Measurements from ENCODE around the gene CFAP65. TPM values are rescaled to one million over a fixed set of nuclear protein-coding genes. Genes with fewer than 3 reads are reported as not detected.

The CFAP65 gene
- total RNA-seq, 6 experiments from 2014 or later = not detected

GRCh38 chr2:218988650-218989049 is 52.7 kb downstream of the CFAP65 start:
- H3K4me1 Mint-ChIP-seq (ENCODE audit: low read depth) = no peaks in the 10 kb centered on the region
- no peaks in the 10 kb centered on the region for H3K9me3 Mint-ChIP-seq
- no peak for TF ChIP-seq CTCF (IDR thresholded peaks at IDR 0.05)
- peaks cover 65% of the 10 kb centered on the region for H3K27me3 Mint-ChIP-seq (ENCODE audit: insufficient read depth)
- no peaks in the 10 kb centered on the region; the same call in 1 of the 2 replicates for H3K36me3 Mint-ChIP-seq (ENCODE audit: low read depth)
- DNase-seq = no peak
- no peak overlapping the region for H3K27ac Mint-ChIP-seq
- H3K4me3 Mint-ChIP-seq = no peak overlapping the region

- Mint-ChIP-seq H3K4me1 (ENCODE audit: low read depth) (no peaks in the 10 kb centered on the region), H3K4me3 (no peak overlapping the region), H3K36me3 (ENCODE audit: low read depth) (no peaks in the 10 kb centered on the region; the same call in 1 of the 2 replicates), H3K27ac (no peak overlapping the region), H3K27me3 (ENCODE audit: insufficient read depth) (peaks cover 70% of the 10 kb centered on the region), H3K9me3 (no peaks in the 10 kb centered on the region)
- no peak for TF ChIP-seq CTCF (IDR thresholded peaks at IDR 0.05)
- no peak for DNase-seq
Observed at GRCh38 chr2:218988164-218988563, 53.2 kb downstream of the CFAP65 start.

GRCh38 chr2:218986148-218986761 is 55.1 kb downstream of the CFAP65 start:
- no peaks in the 10 kb centered on the region for H3K36me3 Mint-ChIP-seq (ENCODE audit: low read depth)
- no peak for DNase-seq
- H3K4me3 Mint-ChIP-seq = no peak overlapping the region
- no peak overlapping the region for H3K27ac Mint-ChIP-seq
- TF ChIP-seq CTCF (IDR thresholded peaks at IDR 0.05) = no peak
- peaks cover 68% of the 10 kb centered on the region for H3K27me3 Mint-ChIP-seq (ENCODE audit: insufficient read depth)
- H3K9me3 Mint-ChIP-seq = no peaks in the 10 kb centered on the region
- peaks cover 1% of the 10 kb centered on the region for H3K4me1 Mint-ChIP-seq (ENCODE audit: low read depth)

GRCh38 chr2:218985325-218986091 is 55.8 kb downstream of the CFAP65 start:
- Mint-ChIP-seq H3K4me1 (ENCODE audit: low read depth) (peaks cover 6% of the 10 kb centered on the region), H3K27me3 (ENCODE audit: insufficient read depth) (peaks cover 65% of the 10 kb centered on the region), H3K9me3 (no peaks in the 10 kb centered on the region), H3K36me3 (ENCODE audit: low read depth) (no peaks in the 10 kb centered on the region), H3K4me3 (no peak overlapping the region), H3K27ac (no peak overlapping the region)
- DNase-seq = no peak
- no peak for TF ChIP-seq CTCF (IDR thresholded peaks at IDR 0.05)

GRCh38 chr2:218985021-218985324 is 56.3 kb downstream of the CFAP65 start, which contains the start of gene FEV:
Gene FEV (minus strand): TSS chr2:218985184. CDS start chr2:218985075, 109 bp downstream.
- H3K27me3 Mint-ChIP-seq (ENCODE audit: insufficient read depth) = peaks cover 62% of the 10 kb centered on the region
- H3K27ac Mint-ChIP-seq = no peak within 1 kb of the TSS
- H3K4me3 Mint-ChIP-seq = no peak within 1 kb of the TSS
- no peaks in the 10 kb centered on the region for H3K36me3 Mint-ChIP-seq (ENCODE audit: low read depth)
- TF ChIP-seq CTCF (IDR thresholded peaks at IDR 0.05) = no peak
- DNase-seq = no peak
- H3K9me3 Mint-ChIP-seq = no peaks in the 10 kb centered on the region
- peaks cover 6% of the 10 kb centered on the region for H3K4me1 Mint-ChIP-seq (ENCODE audit: low read depth)
